Neural cell (in vitro differentiated cells): ENCODE results near the gene HERC3. TPM values are rescaled to one million over a fixed set of nuclear protein-coding genes. Genes with fewer than 3 reads are reported as not detected.

Experiments used
- H2AFZ ChIP-seq: fragments of 200-600, 300-800 bp; sonication (generic), shearing (Covaris generic); 2 replicates; pipeline ENCODE4 v1.6.0; 2014; ENCODE audit warnings: low read depth, mild to moderate bottlenecking, antibody characterized with exemption, low read length, moderate library complexity
- H3F3A ChIP-seq: fragments of 200-600 bp; shearing (Covaris generic); 2 replicates; pipeline ENCODE4 v1.6.1; 2016; ENCODE audit warnings: mild to moderate bottlenecking, moderate library complexity, mixed read lengths, antibody characterized with exemption, low read length; ENCODE audit not compliant: insufficient read depth, poor library complexity, severe bottlenecking
- H3K27ac ChIP-seq: fragments of 200-600, 300-800 bp; sonication (generic), shearing (Covaris generic); 2 replicates; pipeline ENCODE4 v1.5.1; 2014; ENCODE audit warnings: mild to moderate bottlenecking, low read length, moderate library complexity
- H3K27me3 ChIP-seq: fragments of 300-800, 200-600 bp; sonication (generic), shearing (Covaris generic); 2 replicates; pipeline ENCODE4 v1.6.0; 2014; ENCODE audit warnings: mild to moderate bottlenecking, low read depth, low read length, moderate library complexity; ENCODE audit not compliant: insufficient read depth
- H3K36me3 ChIP-seq: fragments of 300-800, 200-600 bp; sonication (generic), shearing (Covaris generic); 2 replicates; pipeline ENCODE4 v1.5.1; 2014; ENCODE audit warnings: mild to moderate bottlenecking, antibody characterized with exemption, low read length, moderate library complexity; ENCODE audit not compliant: insufficient read depth
- H3K4me2 ChIP-seq: fragments of 300-800, 200-600 bp; sonication (generic), shearing (Covaris generic); 2 replicates; pipeline ENCODE4 v1.6.0; 2014; ENCODE audit warnings: mild to moderate bottlenecking, low read length
- H3K4me3 ChIP-seq: fragments of 300-800, 200-600 bp; sonication (generic), shearing (Covaris generic); 2 replicates; pipeline ENCODE4 v1.5.1; 2014; ENCODE audit warnings: mild to moderate bottlenecking, low read length, moderate library complexity
- H3K79me2 ChIP-seq: fragments of 200-600 bp; shearing (Covaris generic); replicated peaks from 2 replicates; pipeline ENCODE4 v1.6.0; 2014; ENCODE audit warnings: mild to moderate bottlenecking, low read length, moderate library complexity; ENCODE audit not compliant: insufficient read depth
- H3K9ac ChIP-seq: fragments of 300-800, 200-600 bp; sonication (generic), shearing (Covaris generic); 2 replicates; pipeline ENCODE4 v1.6.1; 2016; ENCODE audit warnings: mild to moderate bottlenecking, low read length, mixed read lengths
- H3K9me2 ChIP-seq: fragments of 200-600 bp; shearing (Covaris generic); 2 replicates; pipeline ENCODE4 v1.6.1; 2016; ENCODE audit warnings: mild to moderate bottlenecking, low read length, mixed read lengths; ENCODE audit not compliant: insufficient read depth
- H3K9me3 ChIP-seq: fragments of 200-600, 300-800 bp; sonication (generic), shearing (Covaris generic); 2 replicates; pipeline ENCODE4 v1.6.1; 2016; ENCODE audit warnings: mild to moderate bottlenecking, mixed run types, low read length, moderate library complexity, mixed read lengths
- H4K20me1 ChIP-seq: fragments of 200-600 bp; shearing (Covaris generic); 2 replicates; pipeline ENCODE4 v1.6.1; 2016; ENCODE audit warnings: mild to moderate bottlenecking, mixed run types; ENCODE audit not compliant: insufficient read depth
- CTCF ChIP-seq: fragments of 450-650 bp; IDR thresholded peaks from 2 replicates; pipeline ENCODE4 v1.5.1; 2014; ENCODE audit warnings: antibody characterized with exemption, mild to moderate bottlenecking, moderate library complexity; ENCODE audit not compliant: poor library complexity, severe bottlenecking
- EP300 ChIP-seq: fragments of 450-650 bp; conservative IDR thresholded peaks from 2 replicates; pipeline ENCODE4 v1.6.1; 2014; ENCODE audit warnings: antibody characterized with exemption, mild to moderate bottlenecking, moderate library complexity; ENCODE audit not compliant: poor library complexity, severe bottlenecking
- EZH2 ChIP-seq: fragments of 200-600, 300-800 bp; shearing (Covaris generic), sonication (generic); IDR thresholded peaks from 2 replicates; pipeline ENCODE4 v1.6.1; 2014; ENCODE audit warnings: antibody characterized with exemption, low read length, borderline replicate concordance, mild to moderate bottlenecking; ENCODE audit not compliant: insufficient read depth, poor library complexity, severe bottlenecking
- MXI1 ChIP-seq: fragments of 450-650 bp; conservative IDR thresholded peaks from 2 replicates; pipeline ENCODE4 v1.6.1; 2014; ENCODE audit warnings: antibody characterized with exemption, mild to moderate bottlenecking; ENCODE audit not compliant: poor library complexity, severe bottlenecking
- POLR2AphosphoS5 ChIP-seq: IDR thresholded peaks from 2 replicates; pipeline ENCODE4 v1.6.1; 2012
- RAD21 ChIP-seq: fragments of 450-650 bp; conservative IDR thresholded peaks from 2 replicates; pipeline ENCODE4 v1.6.1; 2014; ENCODE audit warnings: antibody characterized with exemption, mild to moderate bottlenecking, moderate library complexity
- REST ChIP-seq: IDR thresholded peaks from 2 replicates; pipeline ENCODE4 v1.6.1; 2012; ENCODE audit warnings: borderline replicate concordance
- SMC3 ChIP-seq: fragments of 450-650 bp; conservative IDR thresholded peaks from 2 replicates; pipeline ENCODE4 v1.6.1; 2014; ENCODE audit warnings: antibody characterized with exemption, mild to moderate bottlenecking, moderate library complexity; ENCODE audit not compliant: poor library complexity
- TAF1 ChIP-seq: IDR thresholded peaks from 2 replicates; pipeline ENCODE4 v1.6.1; 2012; ENCODE audit warnings: low read depth
- polyA plus RNA-seq: library from polyadenylated mRNA; depleted of rRNA; stranded (reverse); fragments of >200 nt; gene quantifications from 2 replicates; pipeline ENCODE4 v1.2.3, GENCODE V29; 2014

The HERC3 gene
- polyA plus RNA-seq, 1 donor from 2014 or later = 49.2 TPM

DNA sequence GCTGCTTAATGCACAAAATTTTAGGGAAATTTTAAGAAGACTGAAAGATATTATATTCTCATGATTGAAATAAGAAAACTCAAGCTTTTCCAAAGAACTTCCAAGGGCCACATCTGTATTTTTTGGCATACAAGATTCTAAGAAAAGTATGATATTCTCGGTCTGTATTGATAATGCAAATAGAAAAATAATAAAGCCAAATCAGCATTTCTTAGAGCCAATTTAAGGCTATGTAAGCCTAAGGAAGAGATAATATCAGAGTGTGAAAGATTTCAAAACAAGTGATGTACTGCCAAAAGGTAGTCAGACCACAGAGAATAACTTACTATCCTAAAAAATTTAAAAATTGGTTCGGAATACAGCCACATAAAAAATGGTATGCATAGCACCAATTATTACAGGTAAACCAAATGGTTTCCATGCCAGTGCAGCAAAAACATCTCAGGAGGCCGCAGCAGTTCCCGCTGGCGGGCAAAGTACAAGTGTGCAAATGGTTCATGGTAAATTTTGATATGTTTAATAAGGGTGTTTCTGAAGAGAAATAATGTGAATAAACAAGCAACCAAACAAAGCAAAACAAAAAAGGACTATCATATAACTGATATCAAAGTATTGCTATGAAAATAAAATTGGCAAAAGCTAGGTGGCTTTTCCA, 140.6 kb downstream of the HERC3 start:
- H2AFZ ChIP-seq = no peak overlapping the region
- TF ChIP-seq MXI1 = no peak
- H3K9ac ChIP-seq = no peak overlapping the region
- no peaks in the 10 kb centered on the region for H3F3A ChIP-seq
- no peaks in the 10 kb centered on the region for H4K20me1 ChIP-seq
- no peaks in the 10 kb centered on the region for H3K79me2 ChIP-seq
- no peak overlapping the region for H3K4me3 ChIP-seq
- no peak overlapping the region for H3K27ac ChIP-seq
- H3K9me2 ChIP-seq = no peaks in the 10 kb centered on the region
- H3K4me2 ChIP-seq = no peak overlapping the region
- no peaks in the 10 kb centered on the region for H3K27me3 ChIP-seq
- peaks cover 2% of the 10 kb centered on the region for H3K36me3 ChIP-seq
- no peaks in the 10 kb centered on the region for H3K9me3 ChIP-seq

DNA sequence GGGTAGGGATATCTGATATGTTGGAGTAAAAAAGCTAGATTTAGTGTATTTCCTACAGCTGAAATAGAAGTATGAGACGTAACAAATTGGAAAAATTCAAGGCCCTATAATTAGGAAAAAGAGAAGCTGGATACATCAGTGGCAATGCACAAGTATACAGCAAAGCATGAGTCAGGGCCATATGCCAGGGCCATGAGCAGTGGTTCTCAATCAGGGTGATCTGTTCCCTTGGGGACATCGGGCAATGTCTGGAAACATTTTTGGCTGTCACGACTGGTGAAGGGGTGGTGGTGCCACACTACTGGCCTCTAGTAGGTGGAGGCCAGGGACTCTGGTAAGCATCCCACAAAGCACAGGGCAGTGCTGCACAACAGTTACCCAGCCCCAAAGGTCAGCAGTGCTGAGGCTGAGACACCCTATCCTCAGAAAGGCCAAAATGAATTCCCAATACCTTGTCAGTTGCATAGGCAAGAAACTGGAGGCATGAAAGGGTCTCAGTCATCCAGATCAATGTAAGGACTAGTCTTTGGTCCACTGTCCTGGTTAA, 142.2 kb downstream of the HERC3 start:
- no peaks in the 10 kb centered on the region for H4K20me1 ChIP-seq
- H3K9me3 ChIP-seq = no peaks in the 10 kb centered on the region
- no peak overlapping the region for H3K9ac ChIP-seq
- H2AFZ ChIP-seq = no peak overlapping the region
- H3F3A ChIP-seq = no peaks in the 10 kb centered on the region
- no peaks in the 10 kb centered on the region for H3K9me2 ChIP-seq
- peaks cover 2% of the 10 kb centered on the region for H3K36me3 ChIP-seq
- TF ChIP-seq EP300 (no peak), RAD21 (no peak), POLR2AphosphoS5 (no peak), REST (no peak), MXI1 (no peak), EZH2 (no peak), SMC3 (no peak), TAF1 (no peak), CTCF (no peak)
- H3K79me2 ChIP-seq = no peaks in the 10 kb centered on the region
- H3K27me3 ChIP-seq = no peaks in the 10 kb centered on the region
- no peak overlapping the region for H3K4me2 ChIP-seq
- H3K27ac ChIP-seq = no peak overlapping the region
- H3K4me3 ChIP-seq = no peak overlapping the region
